ENCODE data around the gene BRAF. TPM values are rescaled to one million over a fixed set of nuclear protein-coding genes. Genes with fewer than 3 reads are reported as not detected.

The BRAF gene
- total RNA-seq, 2 donors from 2014 or later, result 45.7 to 46.7 TPM

GRCh38 chr7:140734729-140735128 lies 190.0 kb downstream of the BRAF start:
- Histone ChIP-seq H3K9ac (ENCODE audit: extremely low read depth, low read length, poor library complexity, severe bottlenecking) (no peak overlapping the region), H3K27ac (ENCODE audit: low read depth, low read length) (no peak overlapping the region), H3K4me1 (ENCODE audit: control insufficient read depth, insufficient read depth, low read length) (no peaks in the 10 kb centered on the region), H3K4me3 (ENCODE audit: low read length) (no peak overlapping the region), H3K27me3 (ENCODE audit: control insufficient read depth, insufficient read depth, low read length, poor library complexity, severe bottlenecking) (no peaks in the 10 kb centered on the region), H3K9me3 (ENCODE audit: control insufficient read depth, low read length) (no peaks in the 10 kb centered on the region), H3K36me3 (ENCODE audit: control insufficient read depth, insufficient read depth, low read length) (peaks cover 32% of the 10 kb centered on the region)
- DNase-seq, result no peak
- Mint-ChIP-seq H3K4me3 (no peak overlapping the region), H3K36me3 (ENCODE audit: low read depth) (peaks cover 51% of the 10 kb centered on the region), H3K27ac (no peak overlapping the region), H3K4me1 (peaks cover 4% of the 10 kb centered on the region), H3K9me3 (no peaks in the 10 kb centered on the region), H3K27me3 (ENCODE audit: insufficient read depth) (no peaks in the 10 kb centered on the region)
- WGBS, 2 experiments (ENCODE audit: insufficient coverage in 1 of 2, insufficient read length in 1 of 2), result 91 to 100% methylated on average over 2 of the region's 2 CpGs
- TF ChIP-seq CTCF (conservative IDR thresholded peaks at IDR 0.05), result no peak

GRCh38 chr7:140734096-140734495 lies 190.6 kb downstream of the BRAF start:
- Mint-ChIP-seq H3K36me3 (ENCODE audit: low read depth) (peaks cover 48% of the 10 kb centered on the region), H3K4me1 (peaks cover 4% of the 10 kb centered on the region), H3K27ac (no peak overlapping the region)

GRCh38 chr7:140732416-140732815 lies 192.3 kb downstream of the BRAF start:
- Histone ChIP-seq H3K27me3 (ENCODE audit: control insufficient read depth, insufficient read depth, low read length, poor library complexity, severe bottlenecking) (no peaks in the 10 kb centered on the region), H3K9me3 (ENCODE audit: control insufficient read depth, low read length) (no peaks in the 10 kb centered on the region), H3K27ac (ENCODE audit: low read depth, low read length) (no peak overlapping the region), H3K4me3 (ENCODE audit: low read length) (no peak overlapping the region), H3K4me1 (ENCODE audit: control insufficient read depth, insufficient read depth, low read length) (no peaks in the 10 kb centered on the region), H3K36me3 (ENCODE audit: control insufficient read depth, insufficient read depth, low read length) (peaks cover 24% of the 10 kb centered on the region), H3K9ac (ENCODE audit: extremely low read depth, low read length, poor library complexity, severe bottlenecking) (no peak overlapping the region)
- DNase-seq, result no peak
- Mint-ChIP-seq H3K4me1 (peaks cover 9% of the 10 kb centered on the region), H3K27ac (no peak overlapping the region), H3K4me3 (no peak overlapping the region), H3K27me3 (ENCODE audit: insufficient read depth) (no peaks in the 10 kb centered on the region), H3K36me3 (ENCODE audit: low read depth) (peaks cover 40% of the 10 kb centered on the region), H3K9me3 (no peaks in the 10 kb centered on the region)
- no peak for TF ChIP-seq CTCF (conservative IDR thresholded peaks at IDR 0.05)
- 80 to 84% methylated on average over 2 of the region's 2 CpGs for WGBS, 2 experiments (ENCODE audit: insufficient coverage in 1 of 2, insufficient read length in 1 of 2)

More at GRCh38 chr7:140734096-140734495, 190.6 kb downstream of the BRAF start:
- no peaks in the 10 kb centered on the region for H3K27me3 ChIP-seq (ENCODE audit: control insufficient read depth, insufficient read depth, low read length, poor library complexity, severe bottlenecking)
- TF ChIP-seq CTCF (conservative IDR thresholded peaks at IDR 0.05), result peak; percentile 49
- Mint-ChIP-seq H3K4me3 (no peak overlapping the region), H3K9me3 (no peaks in the 10 kb centered on the region), H3K27me3 (ENCODE audit: insufficient read depth) (no peaks in the 10 kb centered on the region)
- no peaks in the 10 kb centered on the region for H3K9me3 ChIP-seq (ENCODE audit: control insufficient read depth, low read length)
- no peak overlapping the region for H3K27ac ChIP-seq (ENCODE audit: low read depth, low read length)
- 100% methylated on average over 2 of the region's 2 CpGs; no CpG with 5 or more reads in 1 of the 2 experiments for WGBS, 2 experiments (ENCODE audit: insufficient coverage in 1 of 2, insufficient read length in 1 of 2)
- H3K9ac ChIP-seq (ENCODE audit: extremely low read depth, low read length, poor library complexity, severe bottlenecking), result no peak overlapping the region
- no peak for DNase-seq
- no peaks in the 10 kb centered on the region for H3K4me1 ChIP-seq (ENCODE audit: control insufficient read depth, insufficient read depth, low read length)
- H3K4me3 ChIP-seq (ENCODE audit: low read length), result no peak overlapping the region
- H3K36me3 ChIP-seq (ENCODE audit: control insufficient read depth, insufficient read depth, low read length), result peaks cover 28% of the 10 kb centered on the region

Measured in endodermal cell (in vitro differentiated cells).